ENCODE measurements around the gene ALDH1B1. TPM values are rescaled to one million over a fixed set of nuclear protein-coding genes. Genes with fewer than 3 reads are reported as not detected.

ALDH1B1 gene
- total and polyA plus RNA-seq, 2 experiments from 2014 or later = 26.9 to 39.5 TPM

- H3K27ac ChIP-seq = no peak overlapping the region
- no peak overlapping the region for H2AFZ ChIP-seq
Measured at GRCh38 chr9:38359689-38360385, 32.7 kb upstream of the ALDH1B1 start.

GRCh38 chr9:38360839-38361472 is 31.5 kb upstream of the ALDH1B1 start:
- Histone ChIP-seq H3K9me3 (ENCODE audit: low read depth) (no peaks in the 10 kb centered on the region), H3K4me1 (ENCODE audit: insufficient read depth) (0 out of 2 replicates have a peak, but pooled peaks cover 3% of the 10 kb centered on the region), H3K9ac (no peak overlapping the region), H3K4me2 (ENCODE audit: unreplicated experiment) (no peak overlapping the region), H3K27ac (no peak overlapping the region), H3K27me3 (replicated peaks; ENCODE audit: insufficient read depth) (no peaks in the 10 kb centered on the region), H3F3A (ENCODE audit: insufficient read depth) (no peaks in the 10 kb centered on the region), H4K20me1 (ENCODE audit: insufficient read depth) (no peaks in the 10 kb centered on the region), H3K9me2 (ENCODE audit: insufficient read depth) (no peaks in the 10 kb centered on the region), H3K36me3 (ENCODE audit: low read depth) (no peaks in the 10 kb centered on the region), H2AFZ (no peak overlapping the region), H3K4me3 (no peak overlapping the region), H3K79me2 (ENCODE audit: insufficient read depth) (no peaks in the 10 kb centered on the region)
- WGBS, 2 experiments (ENCODE audit: low coverage in 1 of 2, low lambda C conversion rate in 2 of 2, missing lambda C conversion rate in 2 of 2) = 64 to 71% methylated on average over 7 of the region's 7 CpGs
- in situ Hi-C loops (cut with MboI) = loop anchor here (5.0 to 25.0 kb wide), 3 partner anchors 199 to 449 kb away; no protein-coding TSS in a partner anchor
- DNase-seq = no peak
- TF ChIP-seq EZH2phosphoT487 (IDR thresholded peaks at IDR 0.05; ENCODE audit: insufficient read depth, low read depth) = no peak

More at GRCh38 chr9:38359689-38360385, 32.7 kb upstream of the ALDH1B1 start:
- Histone ChIP-seq H3K4me2 (ENCODE audit: unreplicated experiment) (no peak overlapping the region), H3K9me3 (ENCODE audit: low read depth) (no peaks in the 10 kb centered on the region), H3K4me3 (no peak overlapping the region), H3K27me3 (replicated peaks; ENCODE audit: insufficient read depth) (no peaks in the 10 kb centered on the region), H3F3A (ENCODE audit: insufficient read depth) (no peaks in the 10 kb centered on the region), H4K20me1 (ENCODE audit: insufficient read depth) (no peaks in the 10 kb centered on the region), H3K4me1 (ENCODE audit: insufficient read depth) (0 out of 2 replicates have a peak, but pooled peaks cover 3% of the 10 kb centered on the region), H3K36me3 (ENCODE audit: low read depth) (no peaks in the 10 kb centered on the region), H3K9ac (no peak overlapping the region), H3K79me2 (ENCODE audit: insufficient read depth) (no peaks in the 10 kb centered on the region), H3K9me2 (ENCODE audit: insufficient read depth) (no peaks in the 10 kb centered on the region)
- WGBS, 2 experiments (ENCODE audit: low coverage in 1 of 2, low lambda C conversion rate in 2 of 2, missing lambda C conversion rate in 2 of 2) = 41 to 44% methylated on average over 5 of the region's 5 CpGs
- in situ Hi-C loops (cut with MboI) = loop anchor here (5.0 to 25.0 kb wide), 3 partner anchors 198 to 448 kb away; no protein-coding TSS in a partner anchor
- DNase-seq = peak; percentile 69
- TF ChIP-seq EZH2 (IDR thresholded peaks at IDR 0.05; ENCODE audit: insufficient read depth, poor library complexity, severe bottlenecking) (no peak), EZH2phosphoT487 (IDR thresholded peaks at IDR 0.05; ENCODE audit: insufficient read depth, low read depth) (no peak)

- no peak for DNase-seq
- Histone ChIP-seq H3K9me2 (ENCODE audit: insufficient read depth) (no peaks in the 10 kb centered on the region), H3K79me2 (ENCODE audit: insufficient read depth) (no peaks in the 10 kb centered on the region), H3K27ac (no peak overlapping the region), H3K9me3 (ENCODE audit: low read depth) (no peaks in the 10 kb centered on the region), H3K36me3 (ENCODE audit: low read depth) (no peaks in the 10 kb centered on the region), H3K4me1 (ENCODE audit: insufficient read depth) (0 out of 2 replicates have a peak, but pooled peaks cover 3% of the 10 kb centered on the region), H4K20me1 (ENCODE audit: insufficient read depth) (no peaks in the 10 kb centered on the region), H3K9ac (no peak overlapping the region), H3K4me3 (no peak overlapping the region), H2AFZ (no peak overlapping the region), H3K27me3 (replicated peaks; ENCODE audit: insufficient read depth) (no peaks in the 10 kb centered on the region), H3K4me2 (ENCODE audit: unreplicated experiment) (no peak overlapping the region), H3F3A (ENCODE audit: insufficient read depth) (no peaks in the 10 kb centered on the region)
- WGBS, 2 experiments (ENCODE audit: low coverage in 1 of 2, low lambda C conversion rate in 2 of 2, missing lambda C conversion rate in 2 of 2) = 75 to 78% methylated on average over 6 of the region's 6 CpGs
- in situ Hi-C loops (cut with MboI) = loop anchor here (5.0 to 25.0 kb wide), 3 partner anchors 199 to 449 kb away; no protein-coding TSS in a partner anchor
- TF ChIP-seq EZH2phosphoT487 (IDR thresholded peaks at IDR 0.05; ENCODE audit: insufficient read depth, low read depth) = no peak
- no peak for TF ChIP-seq EZH2 (IDR thresholded peaks at IDR 0.05; ENCODE audit: insufficient read depth, poor library complexity, severe bottlenecking)
Measured at GRCh38 chr9:38361473-38361850, 31.0 kb upstream of the ALDH1B1 start.

- Histone ChIP-seq H3K9me2 (ENCODE audit: insufficient read depth) (no peaks in the 10 kb centered on the region), H3K4me3 (peak overlapping the region; percentile 57), H3K9ac (peak overlapping the region; percentile 53; the same call in 1 of the 2 replicates), H3K79me2 (ENCODE audit: insufficient read depth) (no peaks in the 10 kb centered on the region), H3F3A (ENCODE audit: insufficient read depth) (no peaks in the 10 kb centered on the region), H2AFZ (peak overlapping the region; percentile 62), H3K36me3 (ENCODE audit: low read depth) (no peaks in the 10 kb centered on the region), H3K4me1 (ENCODE audit: insufficient read depth) (0 out of 2 replicates have a peak, but pooled peaks cover 3% of the 10 kb centered on the region), H3K27me3 (replicated peaks; ENCODE audit: insufficient read depth) (no peaks in the 10 kb centered on the region), H4K20me1 (ENCODE audit: insufficient read depth) (no peaks in the 10 kb centered on the region), H3K27ac (no peak overlapping the region), H3K9me3 (ENCODE audit: low read depth) (no peaks in the 10 kb centered on the region), H3K4me2 (ENCODE audit: unreplicated experiment) (peak overlapping the region; percentile 72)
- in situ Hi-C loops (cut with MboI) = loop anchor here (5.0 to 25.0 kb wide), 3 partner anchors 201 to 451 kb away; no protein-coding TSS in a partner anchor
- whole genome bisulfite sequencing, 2 experiments (ENCODE audit: low coverage in 1 of 2, low lambda C conversion rate in 2 of 2, missing lambda C conversion rate in 2 of 2) = 11 to 13% methylated on average over 21 of the region's 21 CpGs
- peak; percentile 92 for DNase-seq
- no peak for TF ChIP-seq EZH2 (IDR thresholded peaks at IDR 0.05; ENCODE audit: insufficient read depth, poor library complexity, severe bottlenecking)
- no peak for TF ChIP-seq EZH2phosphoT487 (IDR thresholded peaks at IDR 0.05; ENCODE audit: insufficient read depth, low read depth)
Measured at GRCh38 chr9:38362852-38363588, 29.5 kb upstream of the ALDH1B1 start.
